HS-5 (cell line): ENCODE results near the gene ANO9.
"Not testable (repeated sequence)": the region's sequence is repeated elsewhere in the genome, so short reads cannot be mapped to it uniquely, and the experiment has no call there.

Experiments used
- DNase-seq: peaks from one replicate; pipeline ENCODE4 v3.0.0-alpha.2; 2012; ENCODE audit warnings: low read depth

ANO9 gene

DNA sequence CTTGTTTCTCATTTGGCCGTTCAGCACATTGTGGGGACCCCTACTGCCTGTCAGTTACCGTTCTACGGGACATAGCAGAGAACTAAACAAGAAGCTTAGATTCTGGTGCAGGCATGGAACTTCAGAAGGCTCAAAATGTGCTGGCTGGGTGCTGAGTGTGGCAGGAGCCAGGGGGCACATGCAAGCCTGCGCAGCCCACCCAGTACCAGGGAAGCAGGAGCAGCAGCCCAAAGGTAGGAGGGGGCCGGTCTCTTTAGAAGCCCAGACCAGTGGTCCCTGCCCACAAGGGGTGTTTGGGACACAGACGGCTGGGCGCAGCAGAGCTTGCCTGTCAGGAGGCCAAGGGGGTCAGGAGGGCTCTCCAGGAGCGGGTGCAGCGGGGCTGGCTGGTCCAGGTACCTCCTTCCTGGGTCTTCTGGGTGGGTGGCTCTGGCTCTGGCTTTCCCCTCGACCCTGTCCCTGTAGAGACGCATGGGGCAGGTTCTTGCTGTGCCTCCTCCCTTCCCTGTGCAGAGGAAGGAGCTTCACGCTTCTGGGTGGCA, 10.5 kb upstream of the ANO9 start:
- no peak for DNase-seq

DNA sequence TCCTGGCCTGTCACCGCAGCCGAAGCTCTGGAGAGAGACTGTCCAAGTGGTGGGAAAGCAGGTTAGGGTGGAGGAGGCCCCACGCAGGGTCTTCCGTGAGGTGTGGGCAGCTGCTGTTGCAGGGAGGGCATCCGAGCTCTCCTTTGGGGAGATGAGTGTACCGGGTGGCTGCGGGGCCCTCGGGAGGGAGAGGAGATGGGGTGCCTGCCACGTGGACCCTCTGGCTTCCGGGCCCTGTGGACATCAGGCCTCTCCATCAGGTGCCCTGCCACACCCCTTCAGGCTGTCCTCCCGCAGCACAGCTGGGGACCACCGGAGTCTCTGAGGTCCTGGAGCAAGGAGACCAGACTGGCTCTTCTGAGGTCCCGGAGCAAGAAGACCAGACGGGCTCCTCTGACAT, 9.9 kb upstream of the ANO9 start:
- no peak for DNase-seq

DNA sequence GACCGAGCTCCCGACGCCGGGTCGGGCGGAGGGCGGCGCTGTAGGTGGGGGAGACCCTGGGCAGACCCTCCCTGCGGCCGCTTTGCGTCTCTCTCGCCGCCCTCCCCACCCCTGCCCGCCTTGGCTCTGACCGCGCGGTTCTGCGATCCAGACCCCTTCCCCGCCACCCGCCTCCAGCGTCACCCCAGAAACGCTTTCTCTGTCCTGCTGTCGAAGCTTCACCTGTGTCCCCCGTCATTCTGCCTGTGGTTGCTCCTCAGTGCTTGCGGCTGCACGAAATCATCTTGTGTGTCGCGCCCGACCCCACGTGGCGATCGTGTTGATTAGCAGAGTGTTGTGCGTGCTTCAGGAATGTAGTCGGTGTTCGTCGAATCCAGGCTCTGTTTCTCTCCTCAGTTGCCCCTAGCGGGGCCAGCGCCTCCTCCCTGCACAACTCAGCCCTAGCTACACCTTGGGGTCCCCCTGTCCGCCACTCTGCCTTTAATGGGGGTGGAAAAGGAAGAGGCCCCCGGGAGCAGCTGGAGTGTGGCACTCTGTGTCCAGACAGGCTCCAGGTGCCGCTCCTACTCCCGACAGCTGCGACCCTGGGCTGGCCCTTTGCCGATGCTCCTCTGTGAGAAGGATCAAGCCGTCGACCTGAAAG, 9.1 kb upstream of the ANO9 start:
- no peak for DNase-seq

DNA sequence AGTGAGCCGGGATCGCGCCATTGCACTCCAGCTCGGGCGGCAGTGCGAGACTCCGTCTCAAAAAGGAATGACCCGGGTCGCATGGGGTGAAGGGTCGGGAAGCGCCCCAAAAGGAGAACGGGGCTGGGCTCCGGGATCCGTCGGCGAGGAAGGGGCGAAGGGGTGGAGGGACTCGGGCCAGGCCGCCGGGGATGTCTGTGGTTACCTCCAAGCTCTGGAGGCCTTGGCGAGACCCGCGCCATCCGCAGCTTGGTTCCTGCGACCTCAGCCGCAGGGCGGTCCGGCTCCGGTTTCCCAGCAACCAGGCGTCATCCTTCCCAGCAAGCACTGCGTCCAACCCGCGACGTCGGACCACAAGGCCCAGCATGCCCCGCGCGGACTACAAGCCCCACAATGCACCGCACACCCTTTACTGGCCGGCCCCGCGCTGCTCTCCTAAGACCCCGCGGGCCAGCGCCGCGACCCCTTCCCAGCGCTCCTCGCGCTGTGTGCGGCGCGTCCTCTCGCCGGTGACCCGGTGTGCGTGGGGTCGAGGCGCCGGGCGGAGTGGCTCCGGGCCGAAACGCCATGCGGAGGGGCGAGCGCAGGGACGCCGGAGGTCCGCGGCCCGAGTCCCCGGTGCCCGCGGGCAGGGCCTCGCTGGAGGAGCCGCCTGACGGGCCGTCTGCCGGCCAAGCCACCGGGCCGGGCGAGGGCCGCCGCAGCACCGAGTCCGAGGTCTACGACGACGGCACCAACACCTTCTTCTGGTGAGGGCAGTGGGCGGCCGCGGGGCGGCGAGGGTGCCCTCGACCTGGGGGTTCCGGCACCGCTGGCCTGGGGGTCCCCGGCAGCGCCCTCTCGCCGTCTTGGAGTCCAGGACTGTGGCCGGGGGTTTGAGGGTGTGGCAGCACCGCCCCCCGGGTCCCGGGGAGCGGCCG, 8.3 kb upstream of the ANO9 start, which contains the start of gene PTDSS2:
TSS of gene PTDSS2 (plus strand) at position 391 of the 920 bp plus-strand sequence. CDS start at position 568, 177 bp downstream.
- peak; percentile 73 for DNase-seq

DNA sequence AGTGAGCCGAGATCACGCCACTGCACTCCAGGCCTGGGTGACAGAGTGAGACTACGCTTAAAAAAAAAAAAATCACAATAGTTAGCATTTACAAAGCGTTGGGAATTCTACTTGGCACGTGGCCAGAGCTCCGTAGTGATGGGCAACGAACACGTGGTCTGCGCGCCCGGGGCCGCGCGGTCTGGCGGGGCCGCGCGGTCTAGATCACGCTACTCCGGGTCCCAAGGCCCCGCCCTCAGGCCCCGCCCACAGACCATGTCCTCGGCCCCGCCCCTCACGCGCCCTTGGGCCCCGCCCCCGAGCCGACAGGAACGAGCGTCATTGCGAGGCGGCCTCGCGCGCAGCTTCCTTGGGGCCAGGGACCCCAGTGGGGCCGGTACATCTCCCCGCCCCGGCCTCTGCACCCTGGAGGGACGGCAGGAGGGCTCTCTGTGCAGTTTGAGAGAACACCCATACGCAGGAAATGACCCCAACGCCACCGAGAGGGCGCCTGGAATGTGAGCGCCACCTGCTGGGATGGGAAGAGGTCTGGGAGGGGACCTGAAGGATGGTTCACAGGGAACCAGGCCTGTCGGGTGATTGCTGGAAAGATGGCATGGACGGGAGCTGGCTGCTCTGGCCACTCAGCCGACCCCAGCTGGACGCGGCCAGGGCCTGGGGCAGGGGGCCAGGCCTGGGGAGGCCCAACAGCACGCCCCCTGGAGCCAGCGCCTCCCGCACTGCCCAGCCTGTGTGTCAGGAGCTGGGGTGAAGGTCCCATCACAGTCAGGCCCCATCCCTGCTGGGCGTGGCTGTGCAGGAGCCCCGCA, 6.3 kb upstream of the ANO9 start:
- peak; percentile 75 for DNase-seq

DNA sequence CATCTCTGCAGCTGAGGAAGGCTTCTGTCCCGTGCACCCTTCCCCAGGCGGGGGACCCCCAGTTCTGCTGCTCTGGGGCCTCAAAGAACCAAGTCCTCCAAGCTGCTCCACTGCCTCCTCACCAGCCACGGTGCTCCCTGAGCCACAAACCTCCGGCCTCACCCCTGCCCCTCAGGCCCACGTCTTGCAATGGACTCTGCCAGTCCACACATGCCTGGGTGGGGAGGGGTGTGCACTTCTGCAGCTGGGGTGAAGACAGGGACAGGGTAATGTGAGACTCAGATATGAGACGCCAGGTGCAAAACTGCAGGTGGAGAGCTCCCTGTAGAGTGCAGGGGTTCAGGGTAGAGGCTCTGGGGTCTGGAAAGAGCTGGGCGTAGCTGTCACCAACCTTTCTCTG, 5.1 kb upstream of the ANO9 start:
- DNase-seq = no peak

DNA sequence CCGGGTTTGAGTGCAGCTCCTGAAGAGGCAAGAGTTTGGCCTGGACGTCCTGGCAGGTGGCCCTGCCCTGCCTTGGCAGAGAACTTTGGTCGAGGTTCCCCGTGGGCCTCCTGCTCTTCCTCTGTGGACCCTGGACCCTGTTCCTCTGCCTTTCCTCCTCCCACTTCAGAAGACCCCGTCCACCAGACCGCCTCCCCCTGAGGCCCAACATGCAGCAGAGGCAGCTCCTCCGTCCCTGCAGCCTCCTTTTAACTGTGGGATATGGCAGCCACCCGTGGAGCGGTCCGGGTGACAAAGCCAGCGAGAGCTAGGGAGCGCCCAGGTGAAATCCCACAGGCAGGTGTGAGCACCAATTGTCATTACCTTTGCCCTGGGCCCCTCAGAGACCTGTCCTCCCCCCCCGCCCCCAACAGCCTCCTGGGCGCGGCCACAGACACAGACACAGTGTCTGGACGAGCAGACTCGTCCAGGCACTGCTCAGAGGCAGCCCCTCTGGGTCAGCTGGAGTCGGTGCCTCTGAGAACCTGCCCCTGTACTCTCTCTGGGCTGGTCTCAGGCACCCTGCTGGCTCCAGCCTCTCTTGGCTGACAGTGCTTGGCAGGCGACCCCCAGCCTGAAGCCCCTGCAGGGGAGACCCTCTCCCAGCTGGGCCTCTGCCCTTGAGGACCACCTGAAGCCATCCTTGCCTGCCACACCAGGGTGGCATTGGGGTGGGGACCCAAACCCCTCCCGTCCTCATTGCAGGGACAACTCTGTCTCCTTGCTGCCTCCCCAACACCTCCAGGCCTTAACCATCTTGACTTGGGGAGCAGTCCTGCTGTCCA, 4.2 kb upstream of the ANO9 start:
- DNase-seq = no peak

DNA sequence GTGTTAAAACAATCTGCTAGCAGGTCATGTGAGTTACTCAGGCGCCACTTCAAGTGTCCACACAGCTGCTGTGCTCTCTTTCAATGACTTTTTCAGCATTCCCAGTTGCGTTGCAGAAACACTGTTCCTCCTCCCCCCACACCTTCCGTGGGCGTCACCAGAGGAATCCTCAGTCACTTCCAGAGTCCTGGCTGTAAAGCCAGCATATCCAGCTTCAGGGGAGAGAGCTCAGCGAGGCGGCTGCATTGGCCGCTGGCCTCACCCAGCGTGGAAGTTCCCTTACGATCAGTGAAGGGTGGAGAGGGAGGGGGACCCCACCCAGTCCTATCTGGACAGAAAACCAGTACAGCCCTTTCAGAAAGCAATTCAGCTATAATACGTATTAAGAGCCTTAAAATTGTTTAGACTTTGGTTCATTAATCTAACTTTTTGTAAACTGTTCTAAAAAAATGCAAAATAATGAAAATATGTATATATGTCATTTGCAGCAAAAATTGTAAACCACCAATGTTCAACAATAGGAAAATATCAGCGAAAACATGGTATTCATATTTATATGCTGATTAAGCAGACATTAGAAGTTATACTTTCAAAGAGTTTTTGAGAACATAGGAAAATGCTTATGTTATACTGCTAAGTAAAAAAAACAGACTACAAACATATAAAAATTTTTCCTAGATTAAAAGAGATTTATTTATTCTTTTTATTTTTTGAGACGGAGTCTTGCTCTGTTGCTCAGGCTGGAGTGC, 2.8 kb upstream of the ANO9 start:
- no peak for DNase-seq

DNA sequence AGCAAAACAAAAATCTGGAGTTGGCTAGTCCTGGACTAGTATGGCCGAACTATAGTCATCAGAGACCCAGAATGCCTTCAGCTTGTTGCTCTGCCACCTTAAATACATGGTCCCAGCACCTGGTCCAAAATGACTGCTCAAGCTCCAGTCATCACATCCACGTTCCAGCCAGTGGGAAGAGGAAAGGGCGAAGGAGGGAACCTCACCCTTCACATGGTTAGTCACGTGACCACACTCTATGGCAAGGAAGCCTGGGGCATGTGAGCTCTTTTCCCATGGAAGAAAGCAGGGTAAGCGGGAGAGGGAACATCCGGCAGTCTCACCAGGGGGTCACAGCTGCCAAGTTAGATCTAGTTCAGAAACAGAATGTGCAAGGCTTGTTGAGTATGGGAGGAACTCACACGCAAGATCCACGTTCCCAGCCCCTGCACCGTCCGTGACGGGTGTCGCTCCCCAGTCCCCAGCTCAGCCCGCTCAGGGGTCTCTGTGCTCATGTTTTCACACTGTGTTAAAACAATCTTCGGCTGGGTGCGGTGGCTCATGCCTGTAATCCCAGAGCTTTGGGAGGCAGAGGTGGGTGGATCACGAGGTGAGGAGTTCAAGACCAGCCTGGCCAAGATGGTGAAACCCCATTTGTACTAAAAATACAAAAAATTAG, 1.9 kb upstream of the ANO9 start:
- no peak for DNase-seq

DNA sequence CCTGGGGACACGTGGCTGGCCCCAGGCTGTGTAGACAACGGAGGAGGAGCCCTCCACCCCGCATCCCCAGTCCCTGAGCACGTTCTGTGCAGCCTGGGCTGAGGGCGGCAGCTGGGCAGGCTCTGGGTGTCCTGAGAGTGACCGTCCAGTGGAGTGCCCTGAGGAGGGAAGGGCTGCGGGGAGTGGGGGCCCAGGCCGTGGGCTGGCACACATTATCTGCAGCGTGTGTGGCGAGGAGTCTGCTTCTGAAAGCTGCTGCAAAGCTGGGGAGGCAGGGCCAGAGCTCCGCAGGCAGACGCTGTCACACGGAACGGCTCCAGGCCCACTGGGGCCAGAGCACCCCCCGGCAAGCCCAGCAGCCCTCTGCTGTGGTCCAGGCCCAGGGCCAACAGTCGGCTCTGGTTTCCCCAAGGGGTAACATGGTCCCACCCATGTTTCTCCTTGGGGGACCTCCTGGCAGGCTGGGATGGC, 835 bp upstream of the ANO9 start:
- no peak for DNase-seq

DNA sequence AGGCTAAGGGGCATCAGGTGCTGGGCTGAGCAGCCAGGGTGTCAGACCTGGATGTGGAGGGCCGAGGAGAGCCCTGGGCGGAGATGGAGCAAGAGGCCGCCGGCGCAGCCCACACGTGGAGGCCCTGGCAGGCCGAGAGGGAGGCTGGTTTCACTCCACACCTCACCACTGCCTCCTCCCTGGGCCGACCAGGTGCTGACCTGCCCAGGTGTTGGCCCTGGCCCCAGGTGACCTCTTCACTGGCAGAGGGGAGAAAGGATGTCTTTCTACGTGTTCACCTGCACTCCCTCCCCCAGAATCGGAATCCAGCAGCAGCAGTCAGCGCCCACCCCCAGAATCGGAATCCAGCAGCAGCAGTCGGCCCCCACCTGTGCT, 781 bp downstream of the ANO9 start:
- DNase-seq = no peak

DNA sequence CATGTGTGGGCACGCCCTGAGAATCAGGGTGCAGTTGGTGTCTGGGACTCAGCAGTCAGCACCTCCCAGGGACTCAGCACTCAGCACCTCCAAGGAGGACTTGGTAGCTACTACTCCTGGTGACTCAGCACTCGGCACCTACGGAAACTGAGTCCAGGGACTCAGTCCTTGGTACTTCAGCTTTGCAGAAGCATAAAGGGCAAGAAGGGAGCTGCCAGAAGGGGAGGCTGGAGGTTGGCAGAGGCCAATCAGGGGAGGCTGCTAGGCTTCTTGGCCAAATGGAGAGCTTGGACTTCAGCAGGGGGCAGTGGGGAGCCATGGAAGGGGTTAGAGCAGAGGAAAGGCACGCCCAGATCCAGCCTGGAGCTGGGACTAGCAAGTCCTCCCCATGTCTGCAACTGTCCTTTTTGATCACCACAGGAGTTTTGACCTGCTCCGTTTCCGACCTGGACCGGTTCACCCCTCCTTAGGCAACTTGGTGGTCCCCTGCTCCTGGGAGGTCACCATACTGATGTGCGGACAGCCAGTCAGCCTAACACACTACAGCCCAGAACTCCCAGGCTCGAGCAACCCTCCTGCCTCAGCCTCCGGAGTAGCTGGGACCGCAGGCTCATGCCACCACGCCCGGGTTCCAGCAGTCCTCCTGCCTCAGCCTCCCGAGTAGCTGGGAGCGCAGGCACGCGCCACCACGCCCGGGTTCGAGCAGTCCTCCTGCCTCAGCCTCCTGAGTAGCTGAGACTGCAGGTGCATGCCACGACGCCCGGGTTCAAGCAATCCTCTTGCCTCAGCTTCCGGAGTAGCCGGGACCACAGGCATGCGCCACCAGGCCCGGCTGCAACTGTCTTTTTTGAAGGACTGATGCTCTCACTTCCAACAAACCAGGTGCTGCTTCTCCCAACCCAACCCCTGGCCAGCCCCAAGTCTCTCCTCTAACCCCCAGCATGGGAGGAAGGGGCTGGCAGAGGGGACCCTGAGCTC, 1.5 kb downstream of the ANO9 start:
- DNase-seq = no peak

DNA sequence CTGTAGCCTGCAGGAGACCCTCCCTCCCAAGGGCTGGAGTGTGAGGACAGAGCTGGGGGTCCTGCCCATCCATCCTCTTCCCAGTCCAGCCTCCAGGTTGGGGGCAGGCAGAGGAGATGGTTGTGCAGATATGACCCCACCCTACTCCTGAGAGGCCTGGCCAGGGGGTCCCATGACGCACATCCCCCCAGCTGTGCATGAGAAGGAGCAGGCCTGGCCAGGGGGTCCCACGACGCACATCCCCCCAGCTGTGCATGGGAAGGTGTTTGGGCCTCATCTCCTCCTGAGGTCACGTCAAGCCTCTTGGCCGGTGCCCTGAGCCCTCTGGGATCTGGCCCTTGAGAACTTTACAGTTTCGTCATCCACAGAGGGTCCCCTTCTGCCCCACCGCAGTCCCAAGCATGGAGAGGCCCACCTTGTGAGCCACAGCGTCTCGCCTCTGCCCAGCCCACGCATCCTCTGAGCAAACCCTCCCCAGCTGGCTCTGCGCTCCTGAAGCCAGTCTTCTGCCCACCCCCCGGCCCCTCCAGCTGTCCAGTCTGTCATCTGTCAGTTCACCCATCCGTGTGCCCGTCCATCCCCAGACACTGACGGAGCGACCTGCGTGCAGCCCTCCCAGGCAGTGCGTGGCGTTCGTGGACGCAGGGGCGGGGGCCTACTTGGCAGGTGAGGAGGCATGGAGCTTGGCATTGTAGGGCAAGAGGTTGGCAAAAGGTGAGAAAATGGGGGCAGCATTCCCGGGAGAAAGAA, 2.3 kb downstream of the ANO9 start:
- DNase-seq = no peak

DNA sequence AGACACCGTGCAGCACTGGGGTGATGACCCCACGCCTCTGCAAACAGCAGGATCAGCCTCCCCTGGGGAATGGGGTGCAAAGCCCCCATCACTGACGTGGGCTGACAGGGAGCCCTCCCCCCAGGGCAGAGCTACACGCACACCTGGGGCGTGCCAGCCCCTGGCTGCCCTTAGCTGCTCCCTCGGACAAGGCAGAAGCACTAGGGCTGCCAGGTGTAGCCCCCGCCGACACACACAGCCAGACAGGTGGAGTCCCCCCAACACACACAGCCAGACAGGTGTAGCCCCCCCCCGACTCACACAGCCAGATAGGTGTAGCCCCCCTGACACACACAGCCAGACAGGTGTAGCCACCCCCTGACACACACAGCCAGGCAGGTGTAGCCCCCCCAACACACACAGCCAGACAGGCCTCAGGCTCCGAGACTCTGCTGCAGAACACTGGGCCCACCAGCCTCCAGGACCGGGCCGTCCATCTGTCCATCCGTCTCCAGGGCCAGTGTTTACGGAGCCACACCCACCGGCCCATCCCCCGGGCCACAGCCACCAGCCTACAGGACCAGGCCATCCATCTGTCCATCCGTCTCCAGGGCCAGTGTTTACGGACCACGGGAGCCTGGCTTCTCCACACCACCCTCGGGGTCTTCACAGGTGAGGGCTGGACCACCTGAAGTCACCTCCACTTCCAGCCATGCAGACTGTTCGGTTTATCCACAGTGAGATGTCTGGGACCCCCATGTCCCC, 3.5 kb downstream of the ANO9 start:
- DNase-seq = no peak

DNA sequence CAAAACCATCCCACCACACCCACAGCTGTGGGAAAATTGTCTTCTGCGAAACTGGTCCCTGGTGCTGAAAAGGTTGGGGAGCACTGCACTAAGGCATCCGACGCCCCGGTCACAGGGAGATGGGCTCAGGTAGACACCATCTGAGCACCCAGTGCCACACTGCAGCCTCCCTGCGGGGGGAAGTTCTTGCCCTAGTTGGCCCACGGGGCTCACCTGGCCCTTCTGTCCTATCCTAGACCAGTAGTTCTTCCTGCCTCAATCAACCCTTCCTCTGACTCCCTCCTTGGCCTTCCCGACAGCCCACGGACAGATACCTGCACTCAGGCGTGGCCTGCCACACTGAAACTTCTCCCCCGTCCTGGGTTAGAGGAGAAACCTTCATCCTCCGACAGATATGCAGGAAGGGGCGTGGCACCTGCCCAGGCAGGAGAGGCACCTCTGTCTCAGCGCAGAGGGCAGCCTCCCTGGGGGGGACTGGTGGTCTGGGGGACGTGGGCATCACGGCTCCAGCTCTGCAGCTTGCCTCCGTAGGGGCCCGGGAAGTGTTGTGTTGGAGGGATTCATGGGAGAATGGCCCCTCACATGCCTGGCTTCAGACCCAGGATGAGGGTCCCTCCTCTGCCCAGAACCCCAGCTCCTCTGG, 4.5 kb downstream of the ANO9 start:
- DNase-seq = no peak

DNA sequence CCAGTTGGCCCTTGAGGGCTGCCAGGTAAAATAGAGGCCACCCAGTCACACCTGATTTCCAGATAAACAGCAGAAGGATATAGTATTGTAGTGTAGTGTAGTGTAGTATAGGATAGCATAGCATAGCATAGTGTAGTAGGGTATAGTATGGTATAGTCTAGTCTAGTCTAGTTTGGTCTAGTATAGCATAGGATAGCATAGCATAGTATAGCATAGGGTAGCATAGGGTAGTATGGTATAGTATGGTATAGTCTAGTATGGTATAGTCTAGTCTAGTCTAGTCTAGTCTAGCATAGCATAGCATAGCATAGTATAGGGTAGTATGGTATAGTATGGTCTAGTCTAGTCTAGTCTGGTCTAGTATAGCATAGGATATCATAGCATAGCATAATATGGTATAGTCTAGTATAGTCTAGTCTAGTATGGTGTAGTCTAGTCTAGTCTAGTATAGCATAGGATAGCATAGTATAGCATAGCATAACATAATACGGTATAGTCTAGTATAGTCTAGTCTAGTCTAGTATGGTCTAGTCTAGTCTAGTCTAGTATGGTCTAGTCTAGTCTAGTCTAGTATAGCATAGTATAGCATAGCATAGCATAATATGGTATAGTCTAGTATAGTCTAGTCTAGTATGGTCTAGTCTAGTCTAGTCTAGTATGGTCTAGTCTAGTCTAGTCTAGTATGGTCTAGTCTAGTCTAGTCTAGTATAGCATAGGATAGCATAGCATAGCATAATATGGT, 6.6 kb downstream of the ANO9 start:
- not testable (repeated sequence) for DNase-seq
